ENCODE results near the gene GPR45.

GRCh38 chr2:105249181-105249580, 7.6 kb downstream of the GPR45 start:
- TF ChIP-seq CTCF (IDR thresholded peaks at IDR 0.05; ENCODE audit: borderline replicate concordance, extremely low read depth, low read length, poor library complexity, severe bottlenecking) (no peak), EZH2 (IDR thresholded peaks at IDR 0.05; ENCODE audit: borderline replicate concordance, low read depth, low read length, severe bottlenecking) (no peak)
